CD4-positive, alpha-beta T cell (primary cell): Measurements from ENCODE around the gene PKD1L1. TPM values are rescaled to one million over a fixed set of nuclear protein-coding genes. Genes with fewer than 3 reads are reported as not detected.

ENCODE experiments used
- ATAC-seq: fragments of 200-7000 bp; cut with Tn5 transposase; one replicate; pipeline ENCODE4 v1.10.0; 2022; ENCODE audit warnings: mild to moderate bottlenecking; ENCODE audit not compliant: poor library complexity
- CTCF ChIA-PET: fragments of 350-600 bp; sonication (Branson Sonifier 250); formaldehyde crosslinking; loops from one replicate; lab custom pipeline; 2021; ENCODE audit warnings: antibody characterized with exemption, inconsistent platforms; lab: Charles Lee
- POLR2A ChIA-PET: fragments of 350-600 bp; sonication (Branson Sonifier 250); formaldehyde crosslinking; loops from one replicate; lab custom pipeline; 2021; ENCODE audit warnings: antibody characterized with exemption, inconsistent platforms; lab: Charles Lee
- DNase-seq, 14 experiments: peaks; one replicate each; pipeline ENCODE4 v3.0.0-alpha.2; 2013 to 2020; ENCODE audit warnings: mixed read lengths in 2 of 14
- H3K27ac ChIP-seq, 2 donors: one replicate each; pipeline versions ENCODE4 v1.5.1 to v1.7.0; 2013; ENCODE audit warnings: low read length in 2 of 2, low read depth in 1 of 2, mild to moderate bottlenecking in 1 of 2
- H3K27me3 ChIP-seq, 2 experiments: 1 replicate in 1 of 2; 2 replicates in 1 of 2; pipeline versions ENCODE4 v1.6.1 to v1.7.0; 2013; ENCODE audit warnings: low read length in 2 of 2, control low read depth in 1 of 2, mild to moderate bottlenecking in 1 of 2, moderate library complexity in 1 of 2; ENCODE audit not compliant: insufficient read depth in 2 of 2, control insufficient read depth in 1 of 2
- H3K36me3 ChIP-seq: one replicate; pipeline ENCODE4 v1.6.1; 2013; ENCODE audit warnings: low read length, control low read depth; ENCODE audit not compliant: insufficient read depth
- H3K4me1 ChIP-seq: one replicate; pipeline ENCODE4 v1.6.1; 2013; ENCODE audit warnings: low read length, control low read depth; ENCODE audit not compliant: insufficient read depth
- H3K4me3 ChIP-seq: one replicate; pipeline ENCODE4 v1.5.1; 2013; ENCODE audit warnings: mild to moderate bottlenecking, low read length, moderate library complexity
- H3K9me3 ChIP-seq, 2 experiments: 1 replicate in 1 of 2; 2 replicates in 1 of 2; pipeline versions ENCODE4 v1.6.1 to v1.7.0; 2013; ENCODE audit warnings: low read length in 2 of 2, mild to moderate bottlenecking in 2 of 2, control low read depth in 1 of 2, moderate library complexity in 1 of 2; ENCODE audit not compliant: control insufficient read depth in 1 of 2, insufficient read depth in 1 of 2
- H3K27ac Mint-ChIP-seq: one replicate; pipeline ENCODE4 v1.8.0; 2020; ENCODE audit warnings: mixed read lengths
- H3K27me3 Mint-ChIP-seq: one replicate; pipeline ENCODE4 v1.8.0; 2021; ENCODE audit warnings: mixed read lengths
- H3K36me3 Mint-ChIP-seq: one replicate; pipeline ENCODE4 v1.8.0; 2021; ENCODE audit warnings: low read depth, mixed read lengths
- H3K4me1 Mint-ChIP-seq: one replicate; pipeline ENCODE4 v1.8.0; 2021; ENCODE audit warnings: low read depth, mixed read lengths
- H3K4me3 Mint-ChIP-seq: one replicate; pipeline ENCODE4 v1.8.0; 2020; ENCODE audit warnings: mild to moderate bottlenecking, mixed read lengths
- H3K9me3 Mint-ChIP-seq: one replicate; pipeline ENCODE4 v1.8.0; 2020; ENCODE audit warnings: mixed read lengths
- intact Hi-C, 2 experiments: fragments of 100-400 bp; cut with DNase I in 1 of 2; cut with micrococcal nuclease in 1 of 2; formaldehyde crosslinking; loops; one replicate each; pipeline versions ENCODE4 v1.15.1 to v1.9.0; 2023 to 2025; cut with DNase I, micrococcal nuclease
- total RNA-seq, 174 experiments: library from RNA in 2 of 174; stranded (reverse) in 2 of 174; gene quantifications; one replicate each; pipeline ENCODE4 v1.2.3 and lab custom pipeline; 2021 to 2026
- TF ChIP-seq, protein P1 (sequence below): fragments of 200-600 bp; IDR thresholded peaks from one replicate; pipeline ENCODE4 v1.8.0; 2022; ENCODE audit warnings: antibody characterized with exemption, mild to moderate bottlenecking

PKD1L1 gene
- total RNA-seq, 2 experiments from 2014 or later: 0.20 to 0.25 TPM

DNA sequence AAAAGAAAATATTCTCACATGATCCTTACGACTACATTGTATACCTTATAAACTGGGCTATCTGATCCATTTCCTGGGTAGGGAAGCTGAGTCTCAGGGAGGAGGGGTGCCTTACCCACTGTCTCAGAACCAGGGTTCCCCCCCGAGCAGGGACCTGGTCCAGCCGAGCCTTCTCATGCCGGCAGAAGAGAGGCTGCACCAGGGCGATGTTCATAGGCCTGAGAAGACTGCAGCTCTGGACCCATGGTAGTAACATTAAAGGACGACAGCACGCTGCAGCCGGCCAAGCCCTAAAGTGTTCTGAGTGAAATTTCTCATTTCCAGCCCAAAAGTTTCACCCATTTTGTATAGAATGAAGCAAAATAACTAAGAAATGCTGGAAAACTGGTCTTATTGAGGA is 203.4 kb downstream of the PKD1L1 start:
- ATAC-seq: no peak
- intact Hi-C loops: no loop called here
- H3K27ac Mint-ChIP-seq: no peak overlapping the region
- peaks cover 16% of the 10 kb centered on the region for H3K27me3 Mint-ChIP-seq
- Histone ChIP-seq H3K36me3 (no peaks in the 10 kb centered on the region), H3K4me3 (no peak overlapping the region), H3K27me3 (no peaks in the 10 kb centered on the region), H3K27ac (no peak overlapping the region), H3K9me3 (peaks cover 0 to 6% of the 10 kb centered on the region in 2 experiments), H3K4me1 (no peaks in the 10 kb centered on the region)
- H3K36me3 Mint-ChIP-seq: no peaks in the 10 kb centered on the region
- no peaks in the 10 kb centered on the region for H3K4me1 Mint-ChIP-seq
- TF ChIP-seq, protein P1, sequence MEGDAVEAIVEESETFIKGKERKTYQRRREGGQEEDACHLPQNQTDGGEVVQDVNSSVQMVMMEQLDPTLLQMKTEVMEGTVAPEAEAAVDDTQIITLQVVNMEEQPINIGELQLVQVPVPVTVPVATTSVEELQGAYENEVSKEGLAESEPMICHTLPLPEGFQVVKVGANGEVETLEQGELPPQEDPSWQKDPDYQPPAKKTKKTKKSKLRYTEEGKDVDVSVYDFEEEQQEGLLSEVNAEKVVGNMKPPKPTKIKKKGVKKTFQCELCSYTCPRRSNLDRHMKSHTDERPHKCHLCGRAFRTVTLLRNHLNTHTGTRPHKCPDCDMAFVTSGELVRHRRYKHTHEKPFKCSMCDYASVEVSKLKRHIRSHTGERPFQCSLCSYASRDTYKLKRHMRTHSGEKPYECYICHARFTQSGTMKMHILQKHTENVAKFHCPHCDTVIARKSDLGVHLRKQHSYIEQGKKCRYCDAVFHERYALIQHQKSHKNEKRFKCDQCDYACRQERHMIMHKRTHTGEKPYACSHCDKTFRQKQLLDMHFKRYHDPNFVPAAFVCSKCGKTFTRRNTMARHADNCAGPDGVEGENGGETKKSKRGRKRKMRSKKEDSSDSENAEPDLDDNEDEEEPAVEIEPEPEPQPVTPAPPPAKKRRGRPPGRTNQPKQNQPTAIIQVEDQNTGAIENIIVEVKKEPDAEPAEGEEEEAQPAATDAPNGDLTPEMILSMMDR: no peak
- ChIA-PET CTCF (interaction anchor here (0.6 kb wide), 1 partner anchor 447 kb away, joined by 3 read pairs; no protein-coding TSS in a partner anchor), POLR2A (no interaction called here)
- H3K4me3 Mint-ChIP-seq: no peak overlapping the region
- no peak for DNase-seq
- H3K9me3 Mint-ChIP-seq: no peaks in the 10 kb centered on the region

- intact Hi-C loops: no loop called here
- Histone ChIP-seq H3K9me3 (peaks cover 0 to 6% of the 10 kb centered on the region in 2 experiments), H3K27me3 (no peaks in the 10 kb centered on the region), H3K36me3 (no peaks in the 10 kb centered on the region), H3K4me1 (no peaks in the 10 kb centered on the region), H3K27ac (no peak overlapping the region), H3K4me3 (no peak overlapping the region)
- Mint-ChIP-seq H3K27me3 (peaks cover 14% of the 10 kb centered on the region), H3K4me3 (no peak overlapping the region), H3K9me3 (no peaks in the 10 kb centered on the region), H3K36me3 (no peaks in the 10 kb centered on the region), H3K27ac (no peak overlapping the region), H3K4me1 (no peaks in the 10 kb centered on the region)
- DNase-seq (no peak), ATAC-seq (no peak)
- TF ChIP-seq, protein P1: no peak
- ChIA-PET POLR2A (no interaction called here), CTCF (no interaction called here)
Observed at GRCh38 chr7:47743965-47744591, 204.2 kb downstream of the PKD1L1 start.

DNA sequence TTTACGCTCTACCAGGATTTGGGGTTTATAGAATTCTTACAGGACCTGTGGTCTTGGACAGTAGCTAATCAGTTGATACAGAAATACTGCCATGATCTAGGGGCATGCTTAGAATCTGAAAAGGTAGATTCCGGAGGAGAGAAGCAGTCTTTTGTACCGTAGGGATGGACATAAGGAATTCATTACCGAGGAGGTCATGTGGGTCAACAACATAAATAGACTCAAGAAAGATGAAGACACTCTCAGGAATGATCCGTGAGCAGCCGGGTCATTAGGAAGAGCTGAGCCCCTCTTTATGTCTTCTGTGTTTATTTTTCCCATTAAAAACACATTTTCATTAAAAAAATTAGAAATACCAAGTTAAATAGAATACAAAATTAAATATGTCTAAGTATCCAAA is 206.3 kb downstream of the PKD1L1 start:
- no peak overlapping the region for H3K4me3 ChIP-seq
- Mint-ChIP-seq H3K4me1 (no peaks in the 10 kb centered on the region), H3K27ac (no peak overlapping the region), H3K36me3 (no peaks in the 10 kb centered on the region), H3K27me3 (peaks cover 14% of the 10 kb centered on the region), H3K4me3 (no peak overlapping the region), H3K9me3 (no peaks in the 10 kb centered on the region)
- CTCF ChIA-PET: interaction anchor here (1.3 kb wide), 1 partner anchor 71 kb away, joined by 3 read pairs; no protein-coding TSS in a partner anchor
- DNase-seq (no peak), ATAC-seq (no peak)
- intact Hi-C loops: no loop called here
- H3K9me3 ChIP-seq: peaks cover 0 to 6% of the 10 kb centered on the region in 2 experiments
- POLR2A ChIA-PET: no interaction called here
- no peaks in the 10 kb centered on the region for H3K36me3 ChIP-seq
- H3K27ac ChIP-seq: no peak overlapping the region
- H3K4me1 ChIP-seq: no peaks in the 10 kb centered on the region
- TF ChIP-seq, protein P1: no peak
- H3K27me3 ChIP-seq: no peaks in the 10 kb centered on the region
